NT2/D1 (cell line): ENCODE measurements around the gene GSG1L.

Source experiments
- SUZ12 ChIP-seq: IDR thresholded peaks from 2 replicates; pipeline ENCODE4 v1.6.1; 2011; ENCODE audit not compliant: insufficient read length, insufficient read depth; ENCODE audit errors: extremely low read depth
- YY1 ChIP-seq: IDR thresholded peaks from 2 replicates; pipeline ENCODE4 v1.6.1; 2011; ENCODE audit not compliant: insufficient read length, insufficient read depth
- ZNF274 ChIP-seq: IDR thresholded peaks from 2 replicates; pipeline ENCODE4 v1.6.1; 2011; ENCODE audit warnings: mild to moderate bottlenecking, low read depth, low read length

- no peak for TF ChIP-seq ZNF274
- no peak for TF ChIP-seq SUZ12
- no peak for TF ChIP-seq YY1
Measured at GRCh38 chr16:27894386-27894785, 169.1 kb downstream of the GSG1L start.
